AG20443 (cell line): ENCODE results near the gene CDH26.

Source experiments
- DNase-seq: peaks from one replicate; pipeline ENCODE4 v3.0.0; 2012; ENCODE audit warnings: low spot score, mixed read lengths

The CDH26 gene

DNA sequence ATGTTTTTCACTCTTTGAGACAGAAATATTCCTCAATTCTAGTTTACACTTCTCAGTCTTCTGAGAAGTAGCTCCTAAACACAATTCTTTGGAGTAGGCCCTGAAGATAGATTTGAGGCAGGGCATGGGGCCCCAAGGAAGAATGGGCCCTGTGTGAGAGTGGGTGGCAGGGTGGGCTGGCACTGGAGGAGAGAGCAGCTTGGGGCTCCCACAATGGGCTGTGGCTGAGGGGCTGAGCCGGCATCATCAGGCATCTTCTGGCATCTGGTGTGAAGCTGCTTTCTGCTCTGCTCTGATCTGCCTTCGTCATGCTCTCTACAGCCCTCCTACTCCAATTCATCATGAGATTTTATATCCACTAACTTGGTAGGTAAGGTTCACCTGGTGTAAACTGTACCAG lies 88.2 kb downstream of the CDH26 start:
- DNase-seq = no peak

DNA sequence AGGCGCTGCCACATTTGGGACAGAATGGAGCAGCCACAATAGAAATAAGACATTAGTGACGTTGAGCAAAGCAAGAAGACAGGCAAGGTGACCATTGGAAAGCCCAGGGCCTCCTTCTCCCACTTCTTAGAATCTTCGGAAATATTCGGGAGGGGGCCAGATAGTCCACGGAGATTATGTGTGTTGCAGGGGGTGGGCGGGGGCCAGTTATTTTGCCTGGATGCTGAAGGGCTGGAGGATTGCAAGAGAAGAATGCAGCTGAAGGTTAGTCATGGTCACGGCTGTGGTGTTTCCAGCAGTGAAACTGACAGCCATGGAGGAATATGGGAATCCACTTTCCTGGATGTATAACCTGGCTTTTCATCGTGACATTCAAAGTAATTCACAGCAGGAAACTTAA lies 88.6 kb downstream of the CDH26 start:
- DNase-seq = no peak

DNA sequence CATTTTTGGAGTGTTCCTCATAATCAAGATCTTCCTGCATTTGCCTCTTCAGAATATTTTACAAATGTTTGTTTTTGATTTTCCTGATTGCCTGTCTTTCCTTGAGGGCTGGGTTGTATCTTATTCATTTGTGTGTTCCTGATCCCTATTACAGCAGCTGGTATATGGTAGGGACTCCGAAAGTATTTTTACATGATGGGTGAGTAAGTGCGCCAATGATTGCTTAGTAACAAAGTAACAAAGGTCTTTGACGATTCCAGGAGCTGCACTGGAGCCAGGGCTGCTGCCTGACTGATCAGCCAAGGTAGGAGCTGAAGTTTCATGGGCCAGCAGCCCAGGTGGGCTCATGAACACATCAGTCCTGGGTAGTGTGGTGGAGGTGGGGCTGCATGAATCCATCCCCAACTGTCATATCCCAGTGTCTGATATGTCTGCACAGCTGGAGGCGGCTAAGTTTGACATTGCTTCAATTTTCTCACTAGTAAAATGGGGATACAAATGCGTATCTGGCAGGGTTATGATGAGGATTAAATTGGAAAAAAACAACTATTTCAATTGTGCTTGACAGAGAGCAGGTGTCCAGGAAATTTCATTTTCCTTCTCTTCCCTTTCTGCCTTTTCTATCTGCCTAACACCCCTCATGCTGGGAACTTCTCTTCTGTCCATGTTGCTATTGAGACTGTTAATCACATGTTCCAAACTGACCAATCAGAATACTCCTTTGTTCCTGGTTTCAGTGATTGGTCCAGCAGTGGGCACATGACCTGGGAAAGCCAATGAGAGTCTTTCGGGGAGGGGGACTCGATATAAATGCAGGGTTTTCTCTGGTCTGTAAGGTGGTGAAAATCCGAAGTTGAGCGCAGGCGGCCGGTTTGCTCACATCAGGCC lies 90.7 kb downstream of the CDH26 start:
- no peak for DNase-seq

DNA sequence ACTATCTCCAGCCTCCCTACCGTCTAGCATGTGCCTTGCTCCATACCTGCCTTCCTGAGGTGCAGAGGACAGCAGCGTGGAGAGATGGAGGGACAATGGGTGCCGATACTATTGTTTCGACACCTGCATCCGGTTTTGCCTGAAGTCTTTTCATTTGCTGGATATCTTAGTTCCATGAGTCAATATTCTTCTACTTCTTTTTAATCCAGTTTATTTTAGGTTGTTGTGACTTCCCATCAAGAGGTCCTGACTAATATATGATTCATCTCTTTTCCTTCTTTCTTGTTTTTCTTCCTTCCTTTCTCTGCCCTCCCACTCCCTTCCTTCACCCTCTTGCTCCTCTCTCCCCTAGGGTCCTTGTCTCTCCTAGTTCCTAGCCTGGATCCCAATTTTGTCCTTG lies 91.4 kb downstream of the CDH26 start:
- no peak for DNase-seq

DNA sequence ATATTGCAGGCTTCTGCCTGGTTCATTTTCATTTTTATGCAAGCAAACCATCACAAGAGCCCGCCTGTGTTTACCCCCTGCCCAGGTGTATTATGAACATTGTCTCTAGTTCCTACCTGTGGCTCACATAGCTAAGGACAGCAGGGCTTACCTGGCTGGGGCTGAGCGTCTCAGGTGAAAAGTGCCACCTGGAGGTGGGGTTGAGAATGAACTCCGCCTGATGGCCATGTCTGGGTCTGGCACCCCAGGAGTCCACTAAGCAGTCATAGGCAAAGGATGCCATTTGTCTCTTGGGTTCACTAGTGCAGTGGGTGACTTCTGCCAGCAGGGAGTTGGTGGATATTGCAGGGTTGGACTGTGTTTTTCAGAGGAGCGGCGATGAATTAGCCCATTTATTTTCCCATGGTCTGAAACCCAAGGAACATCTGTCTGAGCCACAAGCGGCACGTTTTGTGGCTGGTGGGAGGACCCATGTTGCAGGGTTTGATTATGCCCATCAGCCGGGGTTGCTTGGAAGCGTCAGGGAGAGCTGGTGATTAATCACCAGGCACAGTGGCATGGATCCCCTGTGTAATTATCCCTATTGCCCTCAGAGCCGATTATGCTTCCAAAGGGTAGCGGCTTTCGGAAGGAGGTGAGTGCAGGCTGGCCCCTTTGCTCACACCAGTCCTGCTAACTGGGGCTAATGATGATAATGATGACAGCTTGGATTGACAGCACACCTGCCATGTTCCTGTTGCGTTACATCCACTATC lies 92.1 kb downstream of the CDH26 start:
- no peak for DNase-seq

DNA sequence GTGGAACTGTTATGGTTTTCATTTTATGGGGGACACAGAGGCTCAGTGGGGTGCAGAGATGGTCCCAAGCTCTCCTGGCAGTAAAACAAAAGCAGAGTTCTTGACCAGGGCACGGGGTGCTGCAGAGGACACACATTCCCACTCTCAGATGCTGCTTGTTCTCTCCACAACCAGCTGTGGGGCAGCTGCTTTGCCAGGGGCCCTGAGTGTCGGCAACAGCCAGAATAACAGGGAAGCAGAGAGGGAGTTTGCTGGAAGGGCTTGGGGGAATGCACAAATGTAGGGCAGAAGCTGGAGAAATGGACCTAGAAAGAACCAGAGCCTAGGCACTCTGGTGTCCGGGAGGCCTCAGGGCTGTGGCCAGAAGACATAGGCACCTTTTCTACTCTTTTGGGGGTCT lies 93.7 kb downstream of the CDH26 start:
- no peak for DNase-seq

DNA sequence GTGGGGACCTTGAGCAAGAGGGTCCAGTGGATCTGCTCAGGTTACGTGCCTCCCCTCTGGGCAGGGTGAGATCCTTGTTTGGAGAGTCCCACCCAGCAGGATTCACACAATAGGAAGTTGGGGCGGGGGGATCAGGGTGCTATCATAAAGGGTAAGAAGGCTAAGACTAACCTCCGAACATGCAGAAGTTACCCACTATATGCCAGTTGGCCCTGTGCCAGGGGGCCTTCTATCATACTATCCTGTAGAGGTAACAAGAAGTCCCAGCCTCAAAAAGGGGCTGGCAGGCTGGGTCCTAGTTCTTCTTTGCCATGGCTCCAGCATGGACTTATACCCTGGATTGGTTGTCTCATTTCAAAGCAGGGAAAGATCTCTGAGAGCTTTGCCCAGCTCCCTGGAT lies 94.1 kb downstream of the CDH26 start:
- no peak for DNase-seq

DNA sequence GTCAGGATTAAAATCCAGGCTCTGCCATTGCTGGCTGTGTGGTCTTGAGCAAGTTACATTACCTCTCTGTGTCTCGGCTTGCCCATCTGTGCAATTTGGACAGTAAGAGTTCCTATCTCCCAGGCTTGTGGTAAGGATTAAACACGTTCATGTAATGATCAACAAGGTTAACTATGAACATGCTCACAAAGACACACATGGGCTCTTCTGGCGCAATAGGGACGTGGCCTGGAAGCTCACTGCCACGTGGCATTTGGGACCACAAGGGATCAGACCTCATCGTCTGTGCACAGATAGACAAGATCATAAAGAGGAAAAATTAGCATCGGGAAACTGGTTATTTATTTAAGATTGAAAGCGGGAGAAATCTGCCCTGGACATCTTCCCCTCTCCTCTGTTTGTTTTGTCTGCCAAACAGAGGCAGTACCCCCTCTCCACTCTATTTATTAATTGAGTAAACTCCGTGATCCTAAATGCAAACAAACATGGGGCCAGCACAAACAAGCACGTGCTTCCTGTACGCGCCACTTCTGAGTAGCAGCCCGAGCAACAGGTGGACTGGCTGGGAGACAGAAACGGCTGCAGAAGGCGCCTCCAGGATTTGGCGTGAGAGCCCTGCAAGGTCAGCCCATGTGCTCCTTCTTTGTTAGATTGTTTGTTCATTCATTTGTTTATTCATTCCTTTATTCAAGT lies 95.0 kb downstream of the CDH26 start:
- no peak for DNase-seq

DNA sequence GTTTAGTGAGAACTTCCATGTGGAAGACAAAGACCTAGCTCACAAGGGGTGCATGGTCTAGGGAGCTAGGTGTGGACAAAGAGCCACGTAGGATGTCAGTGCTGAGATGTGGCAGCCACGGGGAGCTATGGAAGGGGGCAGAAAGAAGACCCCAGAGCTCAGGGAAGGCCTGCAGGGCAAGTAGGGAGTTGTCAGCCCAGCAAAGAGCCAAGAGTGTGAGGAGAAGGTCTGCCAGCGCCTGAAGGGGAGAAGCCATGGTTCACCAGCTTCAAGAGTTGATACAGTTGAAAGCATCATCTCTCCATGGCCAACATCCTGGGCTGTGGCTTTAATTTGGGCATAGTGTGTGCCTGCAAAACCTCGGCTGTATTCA lies 95.6 kb downstream of the CDH26 start:
- DNase-seq = no peak

DNA sequence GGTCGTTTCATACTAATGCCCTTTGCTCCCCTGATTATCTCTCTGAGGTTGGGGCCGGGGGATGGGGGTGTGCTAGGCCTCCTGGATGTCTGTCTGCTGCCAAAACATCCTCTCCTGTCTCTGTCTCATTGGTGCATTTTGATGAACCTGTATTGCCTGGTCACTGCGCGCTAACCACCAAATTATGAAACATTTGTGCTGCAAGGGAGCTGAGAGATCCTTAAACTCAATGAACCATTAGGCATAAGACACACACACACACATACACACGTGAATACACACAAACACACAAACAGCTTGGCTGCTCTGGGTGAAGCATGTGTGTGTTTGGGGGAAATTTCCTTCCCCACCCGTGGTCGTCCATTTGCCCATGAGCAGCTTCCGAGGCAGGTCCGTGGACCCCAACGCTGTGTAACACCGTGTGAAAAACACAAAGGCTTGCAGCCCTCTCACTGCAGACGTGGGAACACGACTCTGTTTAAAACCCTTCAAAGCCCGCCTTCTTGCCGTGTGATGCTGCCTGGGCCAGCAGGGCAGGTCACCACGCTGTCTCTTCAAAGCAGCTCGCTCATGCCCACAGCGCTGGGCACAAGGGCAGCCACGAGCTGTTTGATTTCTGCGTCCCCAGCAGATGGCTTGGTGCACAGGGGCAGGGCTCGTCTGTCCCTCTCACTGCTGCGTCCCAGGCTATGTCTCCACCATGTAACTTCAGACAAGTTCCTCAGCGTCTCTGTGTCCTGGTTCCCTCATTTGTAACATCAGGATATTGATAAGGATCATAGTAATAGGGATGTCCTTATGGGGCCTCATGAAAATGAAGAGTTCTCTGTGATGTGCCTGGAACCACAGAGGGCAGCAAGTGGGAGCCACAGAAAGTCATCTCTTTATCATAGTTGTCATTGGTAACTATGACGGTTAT lies 96.8 kb downstream of the CDH26 start:
- DNase-seq = no peak

DNA sequence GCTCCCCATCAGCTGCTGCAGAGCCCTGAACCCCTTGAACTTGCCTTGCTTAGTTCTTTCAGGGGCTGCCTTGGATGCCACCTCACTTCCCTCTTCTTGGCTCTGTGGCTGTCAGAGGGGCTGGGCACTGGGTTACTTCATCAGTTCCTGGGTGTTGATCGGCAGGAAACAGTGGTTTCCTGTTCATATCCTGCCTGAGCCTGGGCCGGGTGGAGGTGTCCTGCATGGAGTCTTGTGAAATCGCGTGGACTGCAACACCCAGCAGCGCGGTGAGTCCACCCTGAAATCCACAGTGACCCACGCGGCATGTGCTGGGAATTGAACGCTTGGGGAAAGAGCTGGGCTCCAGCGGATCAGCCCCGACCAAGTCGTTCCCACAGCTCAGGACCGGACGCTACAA lies 97.5 kb downstream of the CDH26 start:
- DNase-seq = no peak

DNA sequence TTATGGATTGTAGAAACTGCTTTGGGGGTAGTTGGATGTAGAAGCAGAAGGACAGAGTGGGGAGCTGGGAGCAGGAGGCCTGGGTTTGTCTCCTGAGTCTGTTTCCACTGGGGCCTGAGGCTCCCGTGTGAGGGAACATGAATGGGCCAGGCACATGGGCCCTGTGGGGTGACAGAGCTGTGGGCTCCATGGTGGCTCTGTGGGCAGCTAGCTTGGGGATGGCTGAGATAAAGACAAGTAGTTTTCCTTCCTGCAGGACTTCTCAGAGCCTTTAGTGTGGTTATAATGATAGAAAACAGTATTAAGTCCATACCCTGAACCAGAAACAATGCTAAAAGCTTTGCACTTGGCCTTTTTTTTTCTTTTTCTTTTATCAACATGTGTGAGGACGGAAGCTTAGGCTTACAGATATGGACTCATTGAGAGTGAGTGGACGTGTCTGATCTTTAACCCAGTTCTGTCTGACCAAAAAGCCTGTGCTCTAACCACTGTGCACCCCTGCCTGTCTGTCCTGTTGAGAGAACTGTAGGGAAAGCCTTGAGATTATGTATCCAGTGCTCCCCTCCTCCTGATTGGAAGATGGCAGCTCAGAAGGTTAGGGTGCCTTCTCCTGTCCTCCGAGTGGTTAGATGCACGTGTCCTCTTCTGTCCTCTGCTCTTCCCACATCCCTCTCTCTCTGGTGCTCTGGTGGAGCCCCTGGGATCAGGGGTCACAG lies 98.3 kb downstream of the CDH26 start:
- no peak for DNase-seq

DNA sequence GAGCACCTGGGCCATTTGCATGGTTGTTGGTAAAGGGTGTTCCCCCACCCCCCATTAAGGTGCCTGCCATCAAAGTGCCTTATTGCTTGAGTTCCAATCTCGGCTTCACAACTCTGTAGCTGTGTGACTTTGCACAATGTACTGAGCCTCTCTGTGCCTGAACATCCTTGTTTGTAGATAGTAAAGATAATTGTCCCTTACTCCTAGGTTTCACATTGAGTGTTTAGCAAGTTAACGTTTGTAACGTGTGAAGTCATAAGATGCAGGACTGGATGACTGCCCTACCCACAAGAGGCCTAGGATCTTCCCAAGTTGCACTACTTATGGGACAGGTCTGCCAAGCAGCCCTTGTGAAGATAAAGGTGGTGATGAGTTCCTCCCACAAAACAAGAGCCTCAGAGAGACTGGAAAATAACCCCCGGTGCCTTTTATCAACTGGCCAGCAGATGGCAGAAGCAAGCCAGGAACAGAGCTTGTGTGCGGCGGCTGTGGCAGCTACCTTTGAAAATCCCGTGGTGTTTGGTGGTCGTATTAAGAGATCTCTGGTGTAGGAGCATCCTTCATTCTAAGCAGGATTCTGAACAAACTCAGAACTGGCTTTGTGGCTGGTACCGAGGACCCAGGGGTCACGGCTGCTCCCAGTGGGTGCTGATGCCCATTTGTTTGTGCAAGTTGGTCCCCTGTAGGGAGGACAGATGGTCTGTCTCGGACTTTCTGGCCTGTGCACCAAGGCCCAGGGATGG lies 99.1 kb downstream of the CDH26 start:
- peak; percentile 83 for DNase-seq

DNA sequence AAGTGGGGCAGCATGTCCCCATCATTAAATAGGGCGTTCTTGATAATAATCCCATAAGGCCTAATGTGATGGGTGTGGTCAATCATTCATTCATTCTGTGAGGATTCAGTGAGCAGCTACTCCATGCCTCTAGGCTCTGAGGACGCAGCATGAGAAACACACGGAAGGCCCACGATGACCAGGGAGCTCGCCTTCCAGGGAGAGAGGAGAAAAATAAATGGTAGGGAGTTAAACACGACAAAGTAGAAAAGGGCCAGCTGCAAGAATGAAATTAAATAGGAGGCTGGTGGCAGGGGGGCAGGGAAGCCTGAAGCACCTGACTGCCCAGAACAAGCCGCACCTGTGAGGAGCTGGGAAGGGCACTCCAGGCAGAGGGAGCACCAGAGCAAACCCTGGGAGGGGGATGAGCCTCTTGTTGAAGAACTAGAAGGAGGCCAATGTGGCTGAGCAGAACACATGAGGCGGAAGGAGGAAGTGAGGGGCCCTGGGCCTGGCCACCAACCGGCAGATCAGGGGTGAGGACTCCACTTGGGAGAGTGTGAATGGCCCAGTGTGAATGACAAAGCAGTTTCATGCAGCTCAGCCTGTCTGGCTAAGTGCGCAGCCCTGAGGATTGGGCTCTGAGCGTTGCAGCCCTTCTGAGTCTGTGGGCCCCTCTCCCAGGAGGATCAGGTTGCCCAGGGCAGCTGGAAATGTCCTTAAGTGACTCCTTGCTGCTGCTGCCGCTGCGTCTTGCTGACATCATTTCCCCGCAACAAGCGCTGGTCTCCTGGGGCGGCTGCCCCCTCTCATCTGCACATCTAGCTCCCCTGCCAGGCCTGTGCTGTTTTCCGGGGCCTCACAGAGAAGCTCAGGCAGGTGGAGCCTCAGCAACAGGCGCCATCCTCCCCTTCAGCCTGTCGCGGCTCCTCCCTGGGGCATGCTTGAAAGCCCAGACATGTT lies 99.9 kb downstream of the CDH26 start:
- no peak for DNase-seq

DNA sequence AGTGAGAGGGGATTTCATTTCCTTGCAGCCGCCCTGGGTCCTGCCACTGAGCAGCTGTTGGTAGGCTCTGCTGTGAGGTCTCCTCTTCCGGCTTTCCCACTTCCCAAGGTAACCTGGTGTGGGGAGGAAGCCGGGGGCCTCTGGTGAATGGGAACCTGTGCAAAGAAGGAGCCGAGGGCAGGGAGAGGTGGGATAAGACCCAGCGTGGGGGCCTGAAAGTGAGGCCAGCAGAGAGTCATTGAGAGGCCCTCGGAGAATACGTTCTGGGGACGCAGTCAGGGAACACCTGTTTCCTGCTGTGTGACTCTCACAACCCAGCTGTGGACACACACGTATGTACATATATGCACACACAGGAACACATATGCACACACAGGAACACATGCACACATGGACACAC lies 100.7 kb downstream of the CDH26 start:
- no peak for DNase-seq

DNA sequence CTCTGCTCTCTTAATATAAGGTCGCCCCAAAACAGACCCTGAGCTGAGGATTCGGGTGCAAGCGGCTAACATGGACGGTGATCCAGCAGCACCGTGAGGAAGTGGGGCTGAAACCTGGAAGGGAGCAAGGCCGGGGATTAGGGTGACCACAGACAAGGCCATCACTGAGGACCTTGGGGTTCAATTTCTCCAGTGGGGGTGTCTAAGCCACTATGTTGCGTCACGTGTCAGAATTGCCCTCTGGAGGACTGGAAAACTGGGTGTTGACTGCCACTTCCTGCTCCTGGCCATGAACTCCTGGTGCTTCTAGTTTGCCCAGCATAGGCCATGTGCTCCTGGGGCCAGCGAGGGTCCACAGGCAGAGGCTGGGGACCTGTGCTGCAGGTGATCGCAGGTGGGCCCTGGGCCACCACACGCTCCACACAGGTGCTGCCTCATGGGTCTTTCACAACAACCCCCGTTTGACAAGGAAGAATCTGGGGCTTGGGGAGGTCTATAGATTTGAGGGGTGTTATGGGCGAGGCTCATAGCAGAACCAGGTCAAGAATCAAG lies 101.9 kb downstream of the CDH26 start:
- DNase-seq = no peak

DNA sequence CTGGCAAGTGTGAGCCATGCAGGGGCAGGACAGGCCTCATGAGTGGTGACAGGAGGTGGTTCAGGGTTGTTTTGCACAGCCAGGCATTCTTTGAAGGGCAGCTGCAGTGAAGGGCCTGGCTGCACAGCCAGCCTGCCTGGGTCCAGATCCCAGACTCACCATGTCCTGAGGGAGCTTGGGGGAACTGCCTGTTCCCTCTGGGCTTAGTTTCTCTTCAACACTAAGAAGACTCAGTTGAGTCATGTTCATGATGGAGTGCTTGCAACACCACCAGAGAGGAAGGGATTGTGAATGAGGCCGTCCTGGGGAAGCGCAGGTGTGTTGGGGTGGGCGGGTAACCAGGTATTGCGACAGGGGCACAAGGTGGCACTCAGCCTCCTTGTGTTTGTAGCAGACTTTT lies 102.4 kb downstream of the CDH26 start:
- DNase-seq = no peak

DNA sequence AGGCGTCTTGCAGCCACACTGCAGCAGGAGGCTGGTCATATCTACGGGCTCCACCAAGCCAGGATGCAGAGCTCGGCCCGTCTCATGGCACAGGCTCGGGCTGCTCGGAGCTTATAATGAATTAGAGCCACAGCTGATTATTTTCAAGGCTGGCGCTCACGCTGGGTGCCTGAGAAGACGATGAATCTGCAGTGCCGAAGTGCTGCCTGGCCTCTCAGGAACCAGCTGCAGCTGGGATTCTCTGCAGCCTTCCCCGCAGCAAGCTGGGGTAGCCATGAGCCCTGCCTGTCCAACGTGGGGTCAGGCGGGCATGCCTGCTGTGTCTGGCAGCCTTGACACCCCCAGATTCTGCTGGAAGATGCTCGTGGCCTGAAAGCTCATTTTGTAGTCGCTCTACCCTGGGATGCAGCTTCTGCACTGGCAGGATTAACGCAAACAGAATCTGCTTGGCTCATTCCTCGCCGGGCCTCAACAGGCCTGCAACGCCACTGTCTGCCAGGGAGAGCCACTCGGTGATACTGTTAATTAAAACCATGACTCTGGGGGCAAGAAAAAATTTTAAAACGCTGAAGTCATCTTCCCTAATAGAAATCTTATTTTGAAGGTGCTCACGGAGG lies 104.3 kb downstream of the CDH26 start:
- peak; percentile 86 for DNase-seq

DNA sequence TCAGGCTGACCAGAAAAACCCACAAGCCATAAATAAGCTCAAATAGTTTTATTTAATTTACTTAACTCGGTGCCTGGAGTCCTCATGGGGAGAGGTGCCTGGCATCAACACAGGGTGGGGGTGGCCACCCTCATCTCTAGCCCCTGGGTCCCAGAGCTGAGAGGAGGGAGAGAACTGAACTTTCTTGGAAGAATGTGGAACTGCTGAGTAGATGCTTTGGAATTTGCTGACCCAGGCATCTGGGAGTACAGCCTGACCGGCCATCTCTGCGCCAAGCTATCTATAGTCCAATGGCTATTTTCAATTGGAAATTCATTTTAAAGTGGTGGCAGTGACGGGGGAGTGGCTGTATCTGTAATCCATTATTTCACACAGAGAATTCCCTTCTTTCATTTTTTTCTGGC lies 104.8 kb downstream of the CDH26 start:
- peak; percentile 90 for DNase-seq
